Neural progenitor cell (in vitro differentiated cells): ENCODE results near the gene PLEKHA5. TPM values are rescaled to one million over a fixed set of nuclear protein-coding genes. Genes with fewer than 3 reads are reported as not detected.

Source experiments
- DNase-seq: peaks from one replicate; pipeline ENCODE4 v3.0.0-alpha.2; 2016; ENCODE audit warnings: low spot score
- H2AFZ ChIP-seq: fragments of 200-600 bp; sonication (generic); replicated peaks from 2 replicates; pipeline ENCODE4 v1.6.1; 2016; ENCODE audit warnings: antibody characterized with exemption
- H3F3A ChIP-seq: fragments of 200-600 bp; sonication (generic); 2 replicates; pipeline ENCODE4 v1.6.1; 2016; ENCODE audit warnings: antibody characterized with exemption, low read depth
- H3K27ac ChIP-seq: fragments of 200-600 bp; sonication (generic); 2 replicates; pipeline ENCODE4 v1.5.1; 2016; ENCODE audit warnings: mild to moderate bottlenecking
- H3K27me3 ChIP-seq: fragments of 200-600 bp; sonication (generic); 2 replicates; pipeline ENCODE4 v1.6.1; 2016; ENCODE audit warnings: mild to moderate bottlenecking, moderate library complexity
- H3K36me3 ChIP-seq: fragments of 200-600 bp; sonication (generic); 2 replicates; pipeline ENCODE4 v1.5.1; 2016
- H3K4me1 ChIP-seq: fragments of 200-600 bp; sonication (generic); 2 replicates; pipeline ENCODE4 v1.6.1; 2016; ENCODE audit warnings: mixed run types
- H3K4me2 ChIP-seq: fragments of 200-600 bp; sonication (generic); 2 replicates; pipeline ENCODE4 v1.6.1; 2016
- H3K4me3 ChIP-seq: fragments of 200-600 bp; sonication (generic); 2 replicates; pipeline ENCODE4 v1.5.1; 2016
- H3K79me2 ChIP-seq: fragments of 200-600 bp; sonication (generic); 2 replicates; pipeline ENCODE4 v1.6.1; 2016; ENCODE audit warnings: low read depth
- H3K9ac ChIP-seq: fragments of 200-600 bp; sonication (generic); 2 replicates; pipeline ENCODE4 v1.6.1; 2016
- H3K9me3 ChIP-seq: fragments of 200-600 bp; sonication (generic); 2 replicates; pipeline ENCODE4 v1.5.1; 2016; ENCODE audit warnings: low read depth
- H4K20me1 ChIP-seq: fragments of 200-600 bp; sonication (generic); 2 replicates; pipeline ENCODE4 v1.6.1; 2016; ENCODE audit warnings: low read depth
- H3K27ac Mint-ChIP-seq: 3 replicates; pipeline ENCODE4 v1.8.0; 2021; ENCODE audit warnings: mixed read lengths
- H3K27me3 Mint-ChIP-seq: 2 replicates; pipeline ENCODE4 v1.8.0; 2022; ENCODE audit warnings: low read depth, mild to moderate bottlenecking, inconsistent platforms, moderate library complexity, mixed read lengths; ENCODE audit not compliant: insufficient read depth
- H3K36me3 Mint-ChIP-seq: 3 replicates; pipeline ENCODE4 v1.8.0; 2021; ENCODE audit warnings: mixed read lengths
- H3K4me1 Mint-ChIP-seq: 3 replicates; pipeline ENCODE4 v1.8.0; 2021; ENCODE audit warnings: mixed read lengths
- H3K4me3 Mint-ChIP-seq: 3 replicates; pipeline ENCODE4 v1.8.0; 2021; ENCODE audit warnings: mild to moderate bottlenecking, moderate library complexity, mixed read lengths
- H3K9me3 Mint-ChIP-seq: 3 replicates; pipeline ENCODE4 v1.8.0; 2020; ENCODE audit warnings: mixed read lengths
- CTCF ChIP-seq: fragments of 200-600 bp; sonication (generic); IDR thresholded peaks from 2 replicates; pipeline ENCODE4 v1.5.1; 2017; ENCODE audit warnings: antibody characterized with exemption, mild to moderate bottlenecking
- EZH2 ChIP-seq: fragments of 200-600 bp; sonication (generic); IDR thresholded peaks from 2 replicates; pipeline ENCODE4 v1.6.1; 2017; ENCODE audit warnings: antibody characterized with exemption, mild to moderate bottlenecking, moderate library complexity
- EZH2phosphoT487 ChIP-seq: fragments of 200-600 bp; sonication (generic); IDR thresholded peaks from 2 replicates; pipeline ENCODE4 v1.6.1; 2017; ENCODE audit warnings: antibody characterized with exemption
- total RNA-seq: library from RNA; depleted of rRNA; stranded (reverse); fragments of >200 nt; gene quantifications from 2 replicates; pipeline ENCODE4 v1.2.3, GENCODE V29; 2015; ENCODE audit warnings: low replicate concordance

Gene PLEKHA5
- total RNA-seq, 1 donor from 2014 or later, result 86.7 TPM

GRCh38 chr12:19282133-19282699 lies 152.7 kb downstream of the PLEKHA5 start:
- Histone ChIP-seq H3K9me3 (no peaks in the 10 kb centered on the region), H3F3A (peaks cover 3% of the 10 kb centered on the region), H3K36me3 (no peaks in the 10 kb centered on the region), H2AFZ (no peak overlapping the region), H4K20me1 (peaks cover 4% of the 10 kb centered on the region), H3K9ac (no peak overlapping the region), H3K79me2 (peaks cover 18% of the 10 kb centered on the region), H3K27me3 (no peaks in the 10 kb centered on the region), H3K4me1 (peaks cover 11% of the 10 kb centered on the region), H3K4me3 (no peak overlapping the region), H3K4me2 (no peak overlapping the region), H3K27ac (no peak overlapping the region)
- H3K9me3 Mint-ChIP-seq, result no peaks in the 10 kb centered on the region
- TF ChIP-seq EZH2phosphoT487, result no peak
- TF ChIP-seq CTCF, result no peak
- TF ChIP-seq EZH2, result no peak
- H3K36me3 Mint-ChIP-seq, result peaks cover 23% of the 10 kb centered on the region
- no peak for DNase-seq
- no peak overlapping the region for H3K27ac Mint-ChIP-seq
- H3K4me1 Mint-ChIP-seq, result peaks cover 5% of the 10 kb centered on the region
- no peaks in the 10 kb centered on the region for H3K27me3 Mint-ChIP-seq
- H3K4me3 Mint-ChIP-seq, result no peak overlapping the region

GRCh38 chr12:19284658-19285057 lies 155.1 kb downstream of the PLEKHA5 start:
- no peak for DNase-seq
- Histone ChIP-seq H2AFZ (no peak overlapping the region), H3K27me3 (no peaks in the 10 kb centered on the region), H3K79me2 (peaks cover 5% of the 10 kb centered on the region), H3K9ac (no peak overlapping the region), H4K20me1 (no peaks in the 10 kb centered on the region), H3K27ac (no peak overlapping the region), H3K36me3 (peaks cover 5% of the 10 kb centered on the region), H3K4me2 (no peak overlapping the region), H3K4me3 (no peak overlapping the region), H3K9me3 (no peaks in the 10 kb centered on the region), H3K4me1 (no peaks in the 10 kb centered on the region), H3F3A (no peaks in the 10 kb centered on the region)
- no peaks in the 10 kb centered on the region for H3K4me1 Mint-ChIP-seq
- TF ChIP-seq EZH2 (no peak), CTCF (no peak), EZH2phosphoT487 (no peak)
- no peak overlapping the region for H3K27ac Mint-ChIP-seq
- no peak overlapping the region for H3K4me3 Mint-ChIP-seq
- H3K36me3 Mint-ChIP-seq, result peaks cover 25% of the 10 kb centered on the region
- H3K9me3 Mint-ChIP-seq, result no peaks in the 10 kb centered on the region
- no peaks in the 10 kb centered on the region for H3K27me3 Mint-ChIP-seq

- H3F3A ChIP-seq, result no peaks in the 10 kb centered on the region
- H2AFZ ChIP-seq, result no peak overlapping the region
- no peak overlapping the region for H3K27ac ChIP-seq
- H3K9ac ChIP-seq, result no peak overlapping the region
- no peak for DNase-seq
- no peaks in the 10 kb centered on the region for H4K20me1 ChIP-seq
- peaks cover 5% of the 10 kb centered on the region for H3K36me3 ChIP-seq
- no peaks in the 10 kb centered on the region for H3K4me1 ChIP-seq
- TF ChIP-seq EZH2phosphoT487 (no peak), CTCF (no peak), EZH2 (no peak)
- no peak overlapping the region for H3K4me2 ChIP-seq
- H3K4me3 Mint-ChIP-seq, result no peak overlapping the region
- H3K9me3 ChIP-seq, result no peaks in the 10 kb centered on the region
- no peaks in the 10 kb centered on the region for H3K4me1 Mint-ChIP-seq
- H3K27me3 Mint-ChIP-seq, result no peaks in the 10 kb centered on the region
- H3K4me3 ChIP-seq, result no peak overlapping the region
- H3K27ac Mint-ChIP-seq, result no peak overlapping the region
- no peaks in the 10 kb centered on the region for H3K9me3 Mint-ChIP-seq
- H3K27me3 ChIP-seq, result no peaks in the 10 kb centered on the region
- H3K36me3 Mint-ChIP-seq, result peaks cover 24% of the 10 kb centered on the region
- no peaks in the 10 kb centered on the region for H3K79me2 ChIP-seq
Observed at GRCh38 chr12:19285793-19286448, 156.4 kb downstream of the PLEKHA5 start.
